Stimulated activated CD8-positive, alpha-beta memory T cell treated with anti-CD3 and anti-CD28 coated beads, Interleukin-2, amount 100 ng/mL, for 48 hours (primary cell): Measurements from ENCODE around the gene PRKCH.

Experiments
- DNase-seq, 2 donors: peaks; one replicate each; pipeline ENCODE4 v3.0.0-alpha.2; 2020; ENCODE audit warnings: low read depth in 2 of 2

PRKCH gene

DNA sequence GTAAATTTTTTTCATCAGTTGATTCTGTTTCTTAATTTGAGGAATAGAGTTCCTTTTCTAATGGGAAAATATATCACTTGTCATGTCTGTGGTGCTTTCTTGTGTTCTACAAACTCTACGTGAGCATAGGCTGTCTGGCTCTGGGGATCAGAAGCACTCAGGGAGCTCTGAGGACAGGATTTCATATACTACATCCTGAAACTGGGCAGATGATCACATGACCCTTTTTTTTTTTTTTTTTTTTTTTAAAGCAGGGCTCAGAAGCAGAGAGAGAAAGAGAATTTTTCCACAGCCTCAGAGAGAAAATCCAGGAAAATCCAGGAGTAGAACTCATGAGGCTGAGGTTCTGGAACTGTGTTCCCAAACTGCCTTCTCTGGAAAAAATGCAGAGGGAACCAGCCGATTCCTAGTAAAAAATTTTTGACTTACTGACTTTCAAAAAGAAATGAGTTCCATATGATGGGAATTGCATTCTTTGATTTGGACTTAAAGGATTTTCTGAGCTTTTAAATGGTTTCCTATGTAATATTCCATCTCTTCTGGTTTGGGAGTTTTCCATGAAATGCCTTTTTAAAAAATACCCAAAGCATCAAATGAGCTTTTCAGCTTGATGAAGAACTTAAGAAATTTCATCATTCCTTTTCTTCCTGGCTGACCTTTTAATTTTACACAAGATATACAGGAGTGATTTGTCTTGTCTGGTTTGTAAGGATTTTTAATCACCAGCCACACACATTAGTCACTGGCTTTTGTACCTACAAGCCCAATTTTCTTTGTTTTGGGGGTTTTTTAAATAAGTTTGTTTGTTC, 190.9 kb downstream of the PRKCH start:
- no peak for DNase-seq

DNA sequence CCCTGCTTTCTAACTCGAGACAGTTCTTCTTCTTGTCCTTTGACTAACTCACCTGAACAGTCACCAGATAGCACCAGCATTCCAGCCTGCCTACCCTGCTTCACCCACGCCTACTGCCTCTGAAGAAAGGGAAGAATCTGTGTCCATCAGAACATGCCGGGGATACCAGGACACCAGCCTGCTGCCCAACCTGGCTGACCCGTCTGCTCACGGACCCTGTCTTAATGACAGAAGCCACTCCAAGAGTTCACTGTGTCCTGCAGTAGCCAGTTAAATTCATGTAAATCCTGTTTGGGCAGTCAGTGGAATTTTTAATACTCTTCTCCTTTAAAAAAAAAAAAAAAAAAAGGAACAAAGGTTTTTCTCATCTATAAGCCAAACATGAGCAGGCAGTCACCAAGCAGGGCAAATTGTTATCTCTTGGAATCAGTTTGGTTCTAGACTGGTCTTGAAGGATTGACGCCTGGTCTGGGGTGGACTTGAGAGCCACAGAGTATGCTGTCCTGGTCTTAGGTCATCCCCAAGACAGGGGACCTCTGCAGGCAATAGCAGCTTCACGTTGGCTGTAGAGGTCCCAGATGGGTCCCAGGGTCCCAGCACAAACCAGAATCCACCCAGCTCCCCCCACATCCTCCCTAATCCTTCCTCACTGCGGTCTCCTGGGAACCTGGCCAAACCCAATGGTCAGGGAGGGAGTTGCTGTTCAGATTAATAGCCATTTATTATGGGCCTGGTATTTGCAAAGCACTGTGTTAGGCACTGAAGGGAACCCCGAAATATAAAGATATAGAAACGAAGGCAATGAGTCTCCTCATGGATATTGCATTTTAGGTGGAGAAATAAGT, 192.8 kb downstream of the PRKCH start:
- no peak for DNase-seq

DNA sequence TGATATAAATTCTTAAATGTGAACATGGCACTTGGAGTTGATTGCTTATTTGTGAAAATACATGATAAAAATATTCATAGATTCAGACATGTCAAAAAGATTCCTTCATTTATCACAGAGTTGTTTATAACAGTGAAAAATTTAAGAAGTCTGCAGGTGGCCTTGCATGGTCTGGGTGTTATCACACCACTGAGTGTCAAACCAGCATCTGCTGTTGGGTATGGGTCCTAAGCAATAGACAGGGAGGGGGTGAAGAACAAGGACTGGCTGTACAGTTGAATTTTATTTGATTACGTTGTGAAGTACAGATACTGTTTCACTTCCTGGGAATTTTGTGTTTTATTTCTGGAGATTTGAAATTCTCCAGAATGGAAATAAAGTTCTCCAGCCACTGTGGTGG, 193.5 kb downstream of the PRKCH start:
- DNase-seq = no peak

DNA sequence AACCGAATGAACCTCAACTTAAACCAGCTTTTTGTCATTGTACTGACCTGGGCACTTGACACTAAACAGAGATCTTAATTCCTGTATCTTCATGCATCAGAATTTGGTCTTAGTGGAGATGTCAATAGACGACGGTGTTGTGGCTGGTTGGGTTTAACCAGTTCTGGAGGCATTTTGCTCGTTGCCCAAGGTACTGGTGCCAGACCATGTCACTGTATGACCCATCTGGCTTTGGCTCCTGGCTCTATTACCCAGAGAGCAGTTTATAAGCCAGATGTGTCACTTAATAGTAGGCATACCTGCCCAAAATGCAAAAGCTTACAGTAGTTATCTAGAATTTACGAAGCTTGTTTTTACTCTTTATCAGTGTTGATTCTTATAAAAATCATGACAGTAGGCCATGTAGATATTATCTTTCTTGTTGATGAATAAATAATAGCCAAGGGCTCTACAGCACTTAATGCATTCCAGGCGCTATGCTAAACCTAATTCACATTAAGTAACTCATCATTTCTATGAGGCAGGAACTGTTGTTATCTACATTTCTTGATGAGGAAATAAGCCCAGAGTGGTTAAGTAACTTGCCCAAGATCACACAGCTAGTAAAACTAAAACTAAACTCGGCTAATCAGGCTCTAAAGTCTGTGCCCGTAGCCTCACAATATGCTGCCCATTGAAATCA, 194.2 kb downstream of the PRKCH start:
- no peak for DNase-seq

DNA sequence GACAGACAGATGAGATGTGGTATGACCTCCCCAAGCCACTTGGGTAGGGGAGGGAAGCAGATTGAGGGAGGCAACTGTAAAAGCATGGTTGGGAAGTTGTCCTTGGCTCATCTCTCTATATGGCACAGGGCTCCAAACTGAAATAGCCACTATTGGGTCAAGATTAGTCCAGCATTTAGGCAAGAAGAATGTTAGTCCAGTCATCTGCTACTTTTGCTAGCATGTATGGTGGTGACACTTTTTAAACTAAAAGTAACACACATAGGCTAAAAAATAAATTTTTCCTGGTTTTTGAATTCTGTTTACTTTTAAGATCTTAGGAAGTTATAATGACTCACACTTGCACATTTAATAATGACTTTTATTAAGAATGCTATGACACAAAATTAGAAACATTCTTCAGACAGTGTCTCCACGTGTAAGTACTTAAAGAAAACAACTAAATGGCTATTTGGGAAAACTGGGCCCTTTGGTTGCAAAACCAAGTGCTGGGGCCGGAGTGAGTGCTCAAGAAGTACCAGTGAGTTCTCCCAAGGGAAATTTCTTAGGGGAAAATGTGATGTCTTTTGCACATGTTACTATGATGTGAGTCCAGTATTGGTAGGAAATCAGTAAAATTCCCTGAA, 194.9 kb downstream of the PRKCH start:
- DNase-seq = no peak

DNA sequence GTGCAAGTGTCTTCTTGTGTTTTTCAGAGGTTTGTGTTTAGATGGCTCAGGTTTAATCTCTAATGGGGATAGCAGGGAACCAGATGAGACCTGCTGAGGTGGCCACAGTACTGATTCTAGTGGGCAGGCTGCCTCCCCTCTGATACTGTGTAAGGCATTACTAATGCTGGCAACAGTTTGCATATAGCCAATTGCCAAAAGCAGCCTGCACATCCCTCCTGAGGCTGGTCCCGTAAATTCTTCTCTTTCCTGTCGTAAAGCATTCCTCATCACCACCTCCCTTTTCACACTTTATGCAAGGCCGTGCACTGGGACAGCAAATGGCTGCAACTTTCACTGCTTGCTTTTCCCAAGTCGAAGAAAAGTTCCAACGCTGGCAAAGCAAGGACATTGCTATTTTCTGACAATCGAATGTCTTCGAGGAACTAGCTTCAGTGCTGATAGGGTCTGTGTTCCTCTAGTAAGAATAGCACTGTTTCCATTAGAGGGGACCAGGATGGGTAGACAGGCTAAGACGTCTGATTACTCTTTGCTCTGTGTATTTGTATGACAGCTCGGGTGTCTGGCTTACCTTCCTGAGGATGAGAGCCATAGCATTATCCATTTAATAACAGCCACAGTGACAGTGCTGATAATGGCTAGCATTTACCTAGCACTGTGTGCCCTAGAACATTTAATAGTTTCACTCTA, 195.7 kb downstream of the PRKCH start:
- DNase-seq = no peak

DNA sequence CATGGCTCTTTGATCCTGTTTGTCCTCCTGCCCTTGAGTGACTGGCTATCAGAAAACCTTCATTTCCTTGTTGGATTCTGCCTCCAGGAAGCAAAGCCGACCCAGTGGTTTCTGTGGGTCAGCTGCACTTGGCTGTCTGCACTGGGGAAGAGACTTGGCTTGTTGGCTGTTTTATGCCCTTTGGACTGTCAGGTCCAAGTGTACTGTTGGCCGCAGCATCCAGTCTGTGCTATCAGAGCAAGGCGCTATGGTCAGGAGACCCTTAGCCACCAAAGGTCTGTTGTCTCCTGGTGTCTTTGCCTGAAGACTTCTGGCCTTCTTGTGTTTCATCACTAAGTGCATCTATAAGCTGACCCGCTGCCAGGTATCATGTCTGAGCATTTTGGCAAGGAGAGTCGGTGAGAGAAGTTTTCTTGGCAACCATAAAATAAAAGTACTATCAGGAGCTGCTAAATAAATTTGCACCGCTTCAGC, 196.6 kb downstream of the PRKCH start:
- DNase-seq = no peak

DNA sequence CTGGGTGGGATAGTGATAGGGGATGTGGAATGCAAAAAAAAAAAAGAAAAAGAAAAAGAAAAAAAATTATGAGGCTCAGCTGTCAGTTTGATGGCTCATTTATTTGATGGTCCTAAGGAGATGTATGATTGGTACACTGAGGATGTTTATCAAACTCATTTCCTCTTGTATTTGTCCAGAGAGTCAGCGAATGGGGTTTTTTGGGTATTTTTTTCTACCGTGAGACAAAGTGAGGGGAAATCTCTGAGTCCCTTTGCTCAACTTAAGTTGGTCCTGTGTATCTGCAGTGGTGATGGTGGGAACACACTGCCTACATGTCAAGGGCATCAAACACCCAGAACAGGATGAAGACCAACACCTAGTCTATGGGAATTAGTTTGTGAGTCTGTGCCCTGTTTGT, 197.0 kb downstream of the PRKCH start:
- no peak for DNase-seq

DNA sequence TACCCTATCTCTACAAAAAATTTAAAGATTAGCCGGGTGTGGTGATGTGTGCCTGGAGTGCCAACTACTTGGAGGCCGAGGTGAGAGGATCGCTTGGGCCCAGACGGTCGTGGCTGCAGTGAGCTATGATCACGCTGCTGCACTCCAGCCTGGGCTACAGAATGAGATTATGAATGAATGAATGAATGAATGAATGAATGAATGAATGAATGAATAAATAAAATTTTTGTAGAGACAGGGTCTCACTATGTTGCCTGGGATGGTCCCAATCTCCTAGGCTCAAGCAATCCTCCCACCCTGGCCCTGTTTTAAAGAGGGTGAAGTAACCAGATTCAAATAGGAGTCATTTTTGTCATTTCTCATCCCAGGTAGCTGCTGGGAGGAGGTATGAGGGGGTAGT, 197.7 kb downstream of the PRKCH start:
- no peak for DNase-seq

DNA sequence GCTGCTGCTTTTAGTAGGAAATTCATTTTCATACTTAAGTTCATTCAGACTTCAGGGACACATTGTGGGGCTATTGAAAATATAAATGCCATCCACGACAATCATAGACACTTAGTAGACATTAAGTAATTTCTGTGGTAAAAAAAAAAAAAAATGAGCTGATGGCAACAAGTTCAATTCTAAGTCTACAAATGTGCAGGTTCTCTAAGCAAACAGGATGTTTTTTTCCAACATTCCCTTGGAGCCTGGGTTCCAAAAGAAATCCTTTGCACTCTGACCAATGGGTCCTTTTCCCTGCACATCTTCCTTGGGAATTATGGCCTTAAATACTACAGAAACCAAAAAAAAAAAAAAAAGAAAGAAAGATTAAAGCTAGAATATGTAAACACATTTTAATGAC, 198.4 kb downstream of the PRKCH start:
- DNase-seq = no peak

DNA sequence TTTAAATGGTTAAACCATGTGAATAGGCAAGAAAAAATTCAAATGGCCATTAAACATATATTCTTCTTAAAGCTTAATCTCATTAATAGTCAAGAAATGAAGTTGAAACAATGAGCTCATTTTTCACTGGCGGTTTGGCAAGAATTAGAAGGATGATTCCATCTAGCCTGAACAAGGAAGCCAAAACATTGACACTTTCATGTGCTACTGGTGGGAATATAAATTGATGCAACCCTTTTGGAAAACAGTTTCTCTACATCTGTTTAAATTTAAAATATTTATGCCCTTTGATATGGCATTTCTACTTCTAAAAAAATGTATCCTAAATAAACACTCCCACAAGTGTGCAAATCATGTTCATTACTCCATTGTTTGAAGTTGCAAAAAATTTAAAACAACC, 199.2 kb downstream of the PRKCH start:
- DNase-seq = no peak

DNA sequence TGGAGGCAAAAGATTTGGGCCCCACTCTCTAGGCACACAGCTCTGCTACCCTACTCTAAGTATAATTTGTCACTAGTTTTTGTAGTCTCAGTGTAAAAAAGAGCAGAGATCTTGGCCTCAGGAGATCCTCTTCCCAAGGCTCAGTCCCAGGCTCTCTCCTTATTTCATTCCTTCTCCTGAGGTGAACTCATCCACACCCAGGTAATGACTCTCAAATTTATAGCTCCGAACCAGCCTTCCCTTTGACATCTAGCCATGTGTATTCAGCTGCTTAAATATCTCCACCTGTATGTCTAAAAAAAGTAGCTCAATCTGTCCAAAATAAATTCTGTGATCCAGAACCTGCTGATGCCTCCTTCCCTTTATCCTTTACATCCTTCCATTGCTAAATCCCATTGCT, 200.4 kb downstream of the PRKCH start:
- no peak for DNase-seq

DNA sequence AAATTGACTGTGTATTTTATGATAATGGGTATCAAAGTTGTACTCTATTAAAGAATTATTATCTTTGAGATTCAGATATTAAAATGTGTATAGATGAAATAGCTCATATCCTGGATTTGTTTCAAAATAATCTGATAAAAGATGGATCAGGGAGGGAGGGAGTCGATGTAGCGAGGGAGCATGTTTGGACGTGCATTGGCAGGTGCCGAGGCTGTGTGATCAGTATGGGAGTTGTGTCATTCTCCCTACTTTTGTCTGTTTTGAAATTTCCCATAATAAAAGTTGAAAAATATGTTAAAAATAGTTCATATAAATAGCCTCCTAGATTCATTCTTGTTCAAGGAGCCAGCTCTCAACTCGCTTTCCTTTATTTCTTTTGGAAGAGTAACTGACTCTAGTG, 202.4 kb downstream of the PRKCH start:
- DNase-seq = no peak

DNA sequence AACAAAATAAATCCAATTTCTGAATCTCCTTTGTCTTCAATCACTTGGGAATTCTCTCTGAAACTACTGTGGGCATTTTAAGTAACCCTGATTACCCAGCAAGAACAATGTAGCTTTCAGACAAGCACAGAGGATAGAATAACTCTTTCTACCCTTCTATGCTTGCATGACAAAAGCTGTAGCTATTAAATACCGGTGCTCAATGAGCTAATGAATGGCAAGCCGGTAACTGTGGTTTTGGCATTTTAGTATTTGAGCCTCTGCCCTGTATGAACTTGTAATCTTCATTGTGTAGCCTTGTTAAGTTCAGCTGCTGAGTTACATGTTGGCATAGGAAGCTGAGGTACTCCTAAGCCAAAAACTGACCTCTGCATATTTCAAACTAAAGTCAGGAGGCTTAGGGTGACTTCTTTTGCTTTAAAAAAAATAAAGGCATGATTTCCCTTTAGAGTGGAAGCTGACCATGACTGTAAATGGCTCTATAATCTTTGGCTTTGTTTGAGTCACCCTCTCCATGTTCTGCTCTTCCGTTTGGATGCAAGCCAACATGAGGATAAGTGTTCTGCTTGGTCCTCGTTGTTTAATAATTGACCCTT, 202.9 kb downstream of the PRKCH start:
- no peak for DNase-seq

DNA sequence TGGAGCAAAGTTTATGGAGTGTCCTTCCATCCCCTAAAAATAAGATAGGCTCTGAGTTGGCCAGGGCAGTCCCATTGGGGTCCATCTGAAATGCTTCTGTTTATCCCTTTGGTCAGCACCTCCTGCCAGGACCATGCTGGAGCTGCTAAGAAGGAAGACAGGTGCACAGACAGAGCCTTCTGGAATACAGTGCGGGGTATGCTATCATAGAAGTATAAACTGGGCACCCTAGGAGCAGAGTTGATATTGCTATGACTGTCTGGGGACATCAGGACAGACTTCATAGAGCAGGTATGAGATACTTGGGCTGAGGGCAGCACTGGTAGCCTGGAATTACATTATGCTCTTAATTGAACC, 203.5 kb downstream of the PRKCH start:
- DNase-seq = no peak

DNA sequence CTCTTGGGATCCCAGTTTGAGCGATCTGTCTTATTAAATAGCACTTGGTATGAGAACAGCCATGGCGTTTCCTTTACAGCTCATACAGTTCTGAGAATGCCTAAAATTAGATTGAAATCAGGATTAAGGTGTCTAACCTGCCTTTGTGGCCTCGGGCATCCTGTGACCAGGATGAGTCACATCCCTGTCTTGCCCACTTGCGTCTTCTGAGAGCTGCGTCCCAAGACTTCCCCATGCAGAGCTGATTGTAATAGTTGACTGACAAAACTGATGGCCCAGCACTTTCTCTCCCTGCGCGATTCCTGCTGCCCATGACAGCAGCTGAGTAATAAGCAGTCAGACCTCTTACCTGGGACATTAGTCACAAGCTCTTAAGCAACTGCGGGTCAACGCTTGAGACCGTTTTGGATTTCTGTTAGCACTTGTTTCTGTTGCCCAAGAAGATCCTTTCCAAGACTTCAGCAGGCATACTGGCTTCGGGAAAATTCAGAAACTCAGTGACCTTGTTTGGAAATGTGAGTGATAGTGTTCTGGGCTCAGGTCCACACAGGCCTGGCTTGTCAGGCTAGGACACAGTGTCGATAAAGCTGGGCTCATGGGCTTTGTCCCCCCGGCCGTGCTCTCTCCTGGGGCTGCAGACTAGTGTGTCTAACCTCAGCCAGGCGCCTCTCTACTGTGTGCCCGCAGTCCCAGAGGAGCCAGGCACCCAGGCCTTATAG, 204.1 kb downstream of the PRKCH start:
- DNase-seq = peak in 1 of 2 donors; percentile 62

DNA sequence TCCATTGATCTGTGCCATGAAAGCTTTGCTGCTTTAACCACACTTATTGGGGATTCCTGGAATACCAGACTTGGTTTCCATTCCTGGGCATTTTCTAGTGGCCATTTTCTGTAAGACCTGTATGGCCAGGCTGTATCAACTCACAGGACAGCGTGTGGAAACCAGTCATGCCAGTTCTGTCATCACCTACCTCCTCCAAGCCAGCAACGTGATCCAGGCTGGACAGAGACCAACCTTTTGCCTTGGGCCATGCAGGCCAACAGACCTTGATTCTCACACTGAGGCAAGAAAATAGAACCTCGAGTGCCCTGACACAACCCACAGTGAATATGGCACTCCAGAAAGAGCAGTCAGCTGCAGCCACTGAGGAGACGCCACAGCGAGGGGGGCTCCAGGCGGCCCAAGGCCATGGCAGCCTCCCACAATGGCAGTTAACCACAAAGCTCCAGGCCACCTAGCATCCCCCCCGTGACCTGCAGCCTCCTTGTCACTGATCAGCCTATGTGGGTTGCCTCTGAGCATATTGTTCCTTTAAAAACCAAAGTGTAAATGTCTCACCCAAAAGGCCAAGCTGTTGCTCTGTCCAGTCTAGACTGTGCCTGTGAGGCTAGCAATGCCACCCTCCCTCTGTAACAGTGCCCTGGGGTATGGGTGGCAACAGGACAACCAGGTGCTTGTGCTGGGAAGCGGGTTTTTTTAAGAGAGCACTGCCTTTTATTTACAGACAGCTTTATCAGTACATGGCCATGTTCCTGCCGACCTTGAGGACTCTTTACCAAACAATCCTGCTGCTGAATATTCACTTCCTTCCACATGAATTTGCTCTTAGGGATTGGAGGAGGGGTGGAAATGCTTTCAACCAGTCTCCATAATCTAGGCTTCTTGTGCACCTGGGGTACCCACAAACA, 205.3 kb downstream of the PRKCH start:
- no peak for DNase-seq

DNA sequence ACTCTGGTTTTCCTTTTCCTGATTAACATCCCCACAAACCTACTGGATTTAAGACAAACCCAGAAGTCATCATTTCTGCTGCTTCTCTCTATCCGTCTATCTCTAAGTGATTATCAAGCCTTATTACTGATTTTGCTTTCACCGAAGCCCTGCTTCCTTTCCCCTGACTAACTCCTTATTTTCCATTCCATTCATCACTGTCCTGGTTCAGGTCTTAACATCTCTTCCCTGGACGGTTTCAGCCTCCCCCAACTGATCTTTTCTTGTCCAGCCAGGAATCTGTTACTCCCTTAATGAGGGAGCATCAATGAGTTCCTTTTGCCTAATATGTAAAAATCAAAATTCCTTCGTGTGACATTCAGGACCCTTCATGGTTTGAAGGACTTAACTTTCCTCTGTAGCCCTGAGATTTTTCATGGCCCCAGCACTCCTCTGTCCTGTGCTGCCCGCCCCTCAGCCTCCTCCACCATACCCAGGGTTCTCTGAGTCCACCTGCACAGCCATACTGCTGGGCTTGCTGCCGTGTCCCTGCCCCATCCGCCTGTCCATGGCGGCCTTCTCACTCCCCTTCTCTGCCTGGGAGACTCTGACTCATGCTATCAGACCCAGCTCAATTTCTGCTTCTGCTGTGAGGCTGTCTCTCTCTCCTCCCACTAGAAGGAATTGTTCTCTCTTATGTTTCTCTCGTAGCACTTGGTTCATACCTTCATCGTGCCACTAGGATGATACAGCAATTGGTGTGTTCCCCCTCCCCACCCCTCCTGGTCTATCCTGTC, 206.1 kb downstream of the PRKCH start:
- no peak for DNase-seq
